Right lobe of liver (tissue), 6 donors: ENCODE measurements around the gene CHRD. TPM values are rescaled to one million over a fixed set of nuclear protein-coding genes. Genes with fewer than 3 reads are reported as not detected.
A peak's percentile ranks its signal among the peaks of the same experiment; 100 is the strongest.

Experiments
- ATAC-seq, 4 donors: fragments of 200-7000 bp; cut with Tn5 transposase; one replicate each; pipeline ENCODE4 v1.9.1; 2020; ENCODE audit warnings: mild to moderate bottlenecking in 4 of 4, moderate library complexity in 4 of 4
- DNase-seq, 3 donors: peaks; one replicate each; pipeline ENCODE4 v3.0.0-alpha.2; 2020
- H3K27ac ChIP-seq, 3 donors: fragments of 200-600 bp; one replicate each; pipeline ENCODE4 v1.8.0; 2022
- H3K27me3 ChIP-seq, 2 donors: fragments of 200-600 bp; one replicate each; pipeline ENCODE4 v1.8.0; 2022
- H3K36me3 ChIP-seq, 4 donors: fragments of 200-600 bp; sonication (generic) in 1 of 4; one replicate each; pipeline versions ENCODE4 v1.5.1 to v1.8.0; 2017 to 2022; ENCODE audit warnings: control low read depth in 1 of 4
- H3K4me1 ChIP-seq, 4 donors: fragments of 200-600 bp; sonication (generic) in 1 of 4; one replicate each; pipeline versions ENCODE4 v1.5.1 to v1.8.0; 2017 to 2022; ENCODE audit warnings: control low read depth in 1 of 4
- H3K4me3 ChIP-seq, 3 donors: fragments of 200-600 bp; one replicate each; pipeline ENCODE4 v1.8.0; 2022
- H3K9me3 ChIP-seq, 4 donors: fragments of 200-600 bp; sonication (generic) in 1 of 4; one replicate each; pipeline versions ENCODE4 v1.5.1 to v1.8.0; 2017 to 2022; ENCODE audit warnings: control low read depth in 1 of 4
- CTCF ChIP-seq, 4 donors: fragments of 200-600 bp in 3 of 4; fragments of 450-650 bp in 1 of 4; IDR thresholded peaks; one replicate each; pipeline versions ENCODE4 v1.5.1 to v1.8.0; 2016 to 2022; ENCODE audit warnings: antibody characterized with exemption in 4 of 4, mild to moderate bottlenecking in 2 of 4
- POLR2A ChIP-seq: fragments of 450-650 bp; IDR thresholded peaks from one replicate; pipeline ENCODE4 v1.6.1; 2017; ENCODE audit warnings: antibody characterized with exemption, mild to moderate bottlenecking
- WGBS: methylation state at CpG from one replicate; pipeline ENCODE4 v1.1.6; 2018; ENCODE audit warnings: low coverage, low lambda C conversion rate; ENCODE audit not compliant: insufficient coverage; ENCODE audit errors: missing lambda C conversion rate; 5-methylcytosine and 5-hydroxymethylcytosine counted together
- intact Hi-C, 2 donors: fragments of 100-400 bp; cut with DNase I; formaldehyde crosslinking; loops; one replicate each; pipeline versions ENCODE4 v1.11.2 to v1.14.1; 2022
- total RNA-seq, 6 experiments: library from RNA; depleted of rRNA in 2 of 6; stranded (reverse); fragments of >200 nt in 2 of 6; fragmentation: NEBNext Ultra II Directional in 3 of 6; extraction: Animal tissue kit (Norgen Biotek cat#: 25700) in 3 of 6; gene quantifications; one replicate each; pipeline versions ENCODE4 v1.1.0 to v1.2.4, GENCODE V29; 2016 to 2023
- donor health status: DM: no; HTN: yes; CAD: no.
- donor health status: DM: no; HTN: no; CAD: no.
- donor health status: DM: no; HTN: no; CAD: no.
- donor health status: DM: no; HTN: yes; CAD: no.
- donor health status: DM: no; HTN: yes; CAD: no.

CHRD gene
- total RNA-seq, 6 experiments from 2014 or later = 19.5 to 97.2 (median 64.8) TPM

GRCh38 chr3:184350618-184351017 is 29.2 kb upstream of the CHRD start:
- H3K36me3 ChIP-seq = no peaks in the 10 kb centered on the region
- no peaks in the 10 kb centered on the region for H3K9me3 ChIP-seq
- H3K27ac ChIP-seq = no peak overlapping the region
- TF ChIP-seq POLR2A (no peak), CTCF (IDR thresholded peaks at IDR 0.05) (no peak)
- intact Hi-C loops = no loop called here
- peaks cover 0 to 17% (median 7%) of the 10 kb centered on the region in 4 donors for H3K4me1 ChIP-seq
- DNase-seq (no peak), ATAC-seq (no peak)
- H3K4me3 ChIP-seq = no peak overlapping the region
- no peaks in the 10 kb centered on the region for H3K27me3 ChIP-seq
- WGBS = 96% methylated on average over 5 of the region's 6 CpGs

GRCh38 chr3:184351511-184352148 is 28.2 kb upstream of the CHRD start:
- no peak for TF ChIP-seq POLR2A
- no peak for TF ChIP-seq CTCF (IDR thresholded peaks at IDR 0.05)
- H3K4me3 ChIP-seq = no peak overlapping the region
- no peaks in the 10 kb centered on the region for H3K36me3 ChIP-seq
- peak in 1 of 4 donors; percentile 4 for ATAC-seq
- peak overlapping the region in 1 of 3 donors; percentile 55 for H3K27ac ChIP-seq
- DNase-seq = peak in 1 of 3 donors; percentile 48
- peaks cover 0 to 17% (median 7%) of the 10 kb centered on the region in 4 donors for H3K4me1 ChIP-seq
- no peaks in the 10 kb centered on the region for H3K27me3 ChIP-seq
- 44% methylated on average over 8 of the region's 9 CpGs for WGBS
- no peaks in the 10 kb centered on the region for H3K9me3 ChIP-seq
- intact Hi-C loops = no loop called here

- TF ChIP-seq CTCF (IDR thresholded peaks at IDR 0.05) (no peak), POLR2A (no peak)
- H3K36me3 ChIP-seq = no peaks in the 10 kb centered on the region
- WGBS = 29% methylated on average over 8 of the region's 15 CpGs
- peak overlapping the region in 1 of 3 donors; percentile 55 for H3K27ac ChIP-seq
- H3K9me3 ChIP-seq = no peaks in the 10 kb centered on the region
- H3K4me3 ChIP-seq = no peak overlapping the region
- intact Hi-C loops = no loop called here
- peak; percentile 80 to 85 (median 84) for DNase-seq
- no peaks in the 10 kb centered on the region for H3K27me3 ChIP-seq
- peak; percentile 84 to 95 (median 91) for ATAC-seq
- peaks cover 0 to 17% (median 7%) of the 10 kb centered on the region in 4 donors for H3K4me1 ChIP-seq
These were observed 27.6 kb upstream of the CHRD start for GRCh38 chr3:184352149-184352785.

- H3K4me1 ChIP-seq = peaks cover 0 to 17% (median 7%) of the 10 kb centered on the region in 4 donors
- WGBS = no CpG with 5 or more reads among the region's 11 CpGs
- intact Hi-C loops = no loop called here
- ATAC-seq (peak in 1 of 4 donors; percentile 8), DNase-seq (peak in 1 of 3 donors; percentile 49)
- H3K27ac ChIP-seq = no peak overlapping the region
- H3K36me3 ChIP-seq = no peaks in the 10 kb centered on the region
- TF ChIP-seq POLR2A (no peak), CTCF (IDR thresholded peaks at IDR 0.05) (no peak)
- H3K4me3 ChIP-seq = no peak overlapping the region
- H3K9me3 ChIP-seq = no peaks in the 10 kb centered on the region
- no peaks in the 10 kb centered on the region for H3K27me3 ChIP-seq
These were observed 26.8 kb upstream of the CHRD start for GRCh38 chr3:184352897-184353545.
